ENCODE results near the gene APBA3.

APBA3 gene

GRCh38 chr19:3776479-3777040 lies 15.1 kb upstream of the APBA3 start:
- no peak for DNase-seq (ENCODE audit: low read depth)
- no peak for TF ChIP-seq CTCF (IDR thresholded peaks at IDR 0.05; ENCODE audit: insufficient read depth, low read depth, low read length, missing control alignments)
- H3K4me3 ChIP-seq (ENCODE audit: low read depth, low read length) = no peak overlapping the region

DNA sequence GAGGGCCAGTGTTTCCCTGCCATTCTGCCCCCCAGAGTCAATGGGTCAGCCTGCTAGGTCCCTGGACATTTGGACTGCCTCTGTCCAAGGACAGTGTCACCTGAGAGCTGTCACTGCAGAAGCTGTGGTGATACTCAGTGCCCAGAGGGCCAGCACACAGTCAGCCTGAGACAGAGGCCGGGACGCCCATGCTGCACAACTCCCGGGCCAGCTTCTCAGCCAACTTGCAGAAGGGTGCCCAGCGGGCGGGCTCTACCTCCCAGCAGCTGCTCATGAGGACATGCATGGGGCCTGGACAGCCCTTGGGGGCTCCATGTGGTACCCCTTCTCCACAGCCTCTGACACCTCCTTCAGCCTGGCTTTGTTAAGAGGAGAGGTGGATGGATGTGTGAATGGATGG lies 14.3 kb upstream of the APBA3 start:
- H3K4me3 ChIP-seq (ENCODE audit: low read depth, low read length) = no peak overlapping the region
- no peak for TF ChIP-seq CTCF (IDR thresholded peaks at IDR 0.05; ENCODE audit: insufficient read depth, low read depth, low read length, missing control alignments)
- DNase-seq (ENCODE audit: low read depth) = no peak

GRCh38 chr19:3775374-3775711 lies 13.9 kb upstream of the APBA3 start:
- no peak overlapping the region for H3K4me3 ChIP-seq (ENCODE audit: low read depth, low read length)
- DNase-seq (ENCODE audit: low read depth) = no peak

GRCh38 chr19:3774621-3775373 lies 13.3 kb upstream of the APBA3 start:
- no peak for TF ChIP-seq CTCF (IDR thresholded peaks at IDR 0.05; ENCODE audit: insufficient read depth, low read depth, low read length, missing control alignments)
- no peak overlapping the region for H3K4me3 ChIP-seq (ENCODE audit: low read depth, low read length)
- DNase-seq (ENCODE audit: low read depth) = no peak

More at GRCh38 chr19:3775374-3775711, 13.9 kb upstream of the APBA3 start:
- TF ChIP-seq CTCF (IDR thresholded peaks at IDR 0.05; ENCODE audit: insufficient read depth, low read depth, low read length, missing control alignments) = no peak

- DNase-seq (ENCODE audit: low read depth) = no peak
- H3K4me3 ChIP-seq (ENCODE audit: low read depth, low read length) = no peak overlapping the region
- TF ChIP-seq CTCF (IDR thresholded peaks at IDR 0.05; ENCODE audit: insufficient read depth, low read depth, low read length, missing control alignments) = no peak
These were observed 12.5 kb upstream of the APBA3 start for GRCh38 chr19:3773814-3774515.

GRCh38 chr19:3771906-3772455 lies 10.5 kb upstream of the APBA3 start, which contains the start of gene RAX2:
Gene RAX2 (minus strand): TSS chr19:3772228. CDS start chr19:3771742, 486 bp downstream.
- H3K4me3 ChIP-seq (ENCODE audit: low read depth, low read length) = no peak within 1 kb of the TSS
- DNase-seq (ENCODE audit: low read depth) = no peak
- no peak for TF ChIP-seq CTCF (IDR thresholded peaks at IDR 0.05; ENCODE audit: insufficient read depth, low read depth, low read length, missing control alignments)
